IPS-NIHi7 (cell line): ENCODE data around the gene RNASE4.
"Not testable (repeated sequence)": the region's sequence is repeated elsewhere in the genome, so short reads cannot be mapped to it uniquely, and the experiment has no call there.

Experiments used
- DNase-seq: peaks from one replicate; pipeline ENCODE4 v3.0.0; 2012; ENCODE audit warnings: mixed read lengths; ENCODE audit errors: extremely low spot score

RNASE4 gene

GRCh38 chr14:20683891-20684661 is at the start of gene RNASE4:
Gene RNASE4 (plus strand): TSS chr14:20684560. CDS start chr14:20699372, 14,812 bp downstream.
- peak; percentile 61 for DNase-seq

- no peak for DNase-seq
These were observed 42.8 kb upstream of the RNASE4 start, which contains the start of gene OR6S1 for GRCh38 chr14:20641591-20641990. Gene OR6S1 (minus strand): TSS chr14:20641691. CDS start chr14:20641691, 0 bp downstream.

- no peak for DNase-seq
These were observed 42.2 kb upstream of the RNASE4 start for GRCh38 chr14:20642182-20642581.

- DNase-seq = not testable (repeated sequence)
These were observed 41.6 kb upstream of the RNASE4 start for GRCh38 chr14:20642755-20643154.

GRCh38 chr14:20644520-20644919 is 39.8 kb upstream of the RNASE4 start:
- no peak for DNase-seq

GRCh38 chr14:20645481-20645880 is 38.9 kb upstream of the RNASE4 start:
- no peak for DNase-seq

- peak; percentile 67 for DNase-seq
These were observed 31.1 kb upstream of the RNASE4 start for GRCh38 chr14:20652996-20653975.

- DNase-seq = no peak
These were observed 28.5 kb upstream of the RNASE4 start for GRCh38 chr14:20655851-20656250.

- no peak for DNase-seq
These were observed 28.1 kb upstream of the RNASE4 start for GRCh38 chr14:20656274-20656673.

GRCh38 chr14:20657216-20658211 is 26.8 kb upstream of the RNASE4 start:
- peak; percentile 84 for DNase-seq

- DNase-seq = no peak
These were observed 26.1 kb upstream of the RNASE4 start for GRCh38 chr14:20658246-20658645.

- no peak for DNase-seq
These were observed 25.0 kb upstream of the RNASE4 start for GRCh38 chr14:20659336-20659735.

GRCh38 chr14:20659813-20660395 is 24.5 kb upstream of the RNASE4 start:
- DNase-seq = peak; percentile 13

- DNase-seq = no peak
These were observed 23.2 kb upstream of the RNASE4 start for GRCh38 chr14:20661197-20661596.

- DNase-seq = peak; percentile 52
These were observed 21.2 kb upstream of the RNASE4 start for GRCh38 chr14:20662968-20663732.

- not testable (repeated sequence) for DNase-seq
These were observed 17.9 kb upstream of the RNASE4 start for GRCh38 chr14:20666400-20666961.

- no peak for DNase-seq
These were observed 16.4 kb upstream of the RNASE4 start for GRCh38 chr14:20667957-20668356.

GRCh38 chr14:20668969-20669368 is 15.4 kb upstream of the RNASE4 start:
- DNase-seq = no peak

- no peak for DNase-seq
These were observed 12.6 kb upstream of the RNASE4 start for GRCh38 chr14:20671597-20672283.
